ENCODE results near the gene SLC17A7. TPM values are rescaled to one million over a fixed set of nuclear protein-coding genes. Genes with fewer than 3 reads are reported as not detected.

Gene SLC17A7
- total and polyA plus RNA-seq, 9 of the 15 experiments (the other 6 are each of a cell fraction or from before 2014, with no cell fraction given), result 1.1 to 15.7 (median 2.4) TPM

- TF ChIP-seq ATF7 (IDR thresholded peaks at IDR 0.05) (peak; percentile 74), NR4A1 (CRISPR knock-in tag; IDR thresholded peaks at IDR 0.05) (no peak), NR4A1 (tag; IDR thresholded peaks at IDR 0.05) (0 out of 2 replicates have a peak, but pooled peaks have one; percentile 36), PRDM10 (IDR thresholded peaks at IDR 0.05; ENCODE audit: partially characterized antibody) (peak; percentile 28), REST (IDR thresholded peaks at IDR 0.05; ENCODE audit: borderline replicate concordance) (peak; percentile 88), REST (CRISPR knock-in tag; IDR thresholded peaks at IDR 0.05; ENCODE audit: low read depth) (0 out of 2 replicates have a peak, but pooled peaks have one; percentile 48), ZNF175 (CRISPR knock-in tag; IDR thresholded peaks at IDR 0.05; ENCODE audit: low read depth) (peak; percentile 90; the same call in 1 of the 2 replicates), RREB1 (CRISPR knock-in tag; IDR thresholded peaks at IDR 0.05) (no peak; the same call in 1 of the 2 replicates)
Observed at GRCh38 chr19:49443366-49444099, 2.2 kb upstream of the SLC17A7 start (continued).
